SK-N-SH (cell line): ENCODE data around the gene SLC17A3. TPM values are rescaled to one million over a fixed set of nuclear protein-coding genes. Genes with fewer than 3 reads are reported as not detected.

Experiments used
- CTCF ChIA-PET: fragments of 300-600, 350-600 bp; formaldehyde crosslinking; extraction: SDS; loops from one replicate; lab custom pipeline; 2021; lab: Yijun Ruan, JAX
- POLR2A ChIA-PET: fragments of 350-600 bp; sonication (Branson Sonifier 250); formaldehyde crosslinking; extraction: SDS; loops from one replicate; lab custom pipeline; 2020; ENCODE audit warnings: antibody characterized with exemption, inconsistent platforms; lab: Yijun Ruan, JAX
- DNase-seq: peaks from one replicate; pipeline ENCODE4 v3.0.0; 2012
- H2AFZ ChIP-seq: fragments of 200-600 bp; sonication (generic); 2 replicates; pipeline ENCODE4 v1.8.1; 2016; ENCODE audit warnings: antibody characterized with exemption, mild to moderate bottlenecking, low read depth
- H3F3A ChIP-seq: fragments of 200-600 bp; sonication (generic); replicated peaks from 2 replicates; pipeline ENCODE3; 2016; ENCODE audit warnings: antibody characterized with exemption, mild to moderate bottlenecking; ENCODE audit not compliant: insufficient read depth
- H3K27ac ChIP-seq, 2 experiments: fragments of 200-500 bp in 1 of 2; fragments of 200-600 bp in 1 of 2; sonication (Bioruptor generic) in 1 of 2; sonication (generic), shearing (Covaris generic) in 1 of 2; 2 replicates each; pipeline versions ENCODE4 v1.5.1 to v1.6.1; 2014 to 2016; ENCODE audit warnings: low read depth in 2 of 2, inconsistent platforms in 1 of 2, low read length in 1 of 2, mild to moderate bottlenecking in 1 of 2, mixed read lengths in 1 of 2
- H3K27me3 ChIP-seq: fragments of 200-600 bp; sonication (generic), shearing (Covaris generic); 2 replicates; pipeline ENCODE4 v1.6.1; 2016; ENCODE audit warnings: mixed run types; ENCODE audit not compliant: insufficient read depth
- H3K36me3 ChIP-seq, 2 experiments: fragments of 200-500 bp in 1 of 2; fragments of 200-600 bp in 1 of 2; sonication (Bioruptor generic) in 1 of 2; sonication (generic) in 1 of 2; replicated peaks in 1 of 2; 2 replicates each; pipeline versions ENCODE3 to v1.5.1; 2014 to 2016; ENCODE audit warnings: low read length in 1 of 2, mild to moderate bottlenecking in 1 of 2; ENCODE audit not compliant: insufficient read depth in 2 of 2, control insufficient read depth in 1 of 2
- H3K4me1 ChIP-seq, 2 experiments: fragments of 200-500 bp in 1 of 2; fragments of 200-600 bp in 1 of 2; sonication (Bioruptor generic) in 1 of 2; sonication (generic), shearing (Covaris generic) in 1 of 2; 2 replicates each; pipeline versions ENCODE4 v1.5.1 to v1.6.1; 2014 to 2016; ENCODE audit warnings: low read depth in 1 of 2, low read length in 1 of 2, mixed run types in 1 of 2; ENCODE audit not compliant: insufficient read depth in 2 of 2, control insufficient read depth in 1 of 2
- H3K4me2 ChIP-seq: fragments of 200-600 bp; sonication (generic), shearing (Covaris generic); 2 replicates; pipeline ENCODE4 v1.6.1; 2017; ENCODE audit warnings: mixed run types
- H3K4me3 ChIP-seq, 2 experiments: fragments of 200-500 bp in 1 of 2; fragments of 200-600 bp in 1 of 2; sonication (Bioruptor generic) in 1 of 2; sonication (generic), shearing (Covaris generic) in 1 of 2; 2 replicates each; pipeline versions ENCODE4 v1.5.1 to v1.8.1; 2014 to 2016; ENCODE audit warnings: low read depth in 2 of 2, inconsistent platforms in 1 of 2, low read length in 1 of 2, mild to moderate bottlenecking in 1 of 2, mixed read lengths in 1 of 2, moderate library complexity in 1 of 2
- H3K79me2 ChIP-seq: fragments of 200-600 bp; sonication (generic); 2 replicates; pipeline ENCODE4 v1.8.1; 2017; ENCODE audit warnings: mild to moderate bottlenecking; ENCODE audit not compliant: insufficient read depth
- H3K9ac ChIP-seq: fragments of 200-600 bp; sonication (generic); 2 replicates; pipeline ENCODE4 v1.6.1; 2017; ENCODE audit warnings: mixed run types
- H3K9me2 ChIP-seq: fragments of 200-600 bp; sonication (generic); 2 replicates; pipeline ENCODE4 v1.6.1; 2017; ENCODE audit warnings: mixed run types
- H3K9me3 ChIP-seq: fragments of 200-600 bp; sonication (generic); 2 replicates; pipeline ENCODE4 v1.6.1; 2017; ENCODE audit warnings: mixed run types, mild to moderate bottlenecking, moderate library complexity
- H4K20me1 ChIP-seq: fragments of 200-600 bp; sonication (generic); 2 replicates; pipeline ENCODE4 v1.6.1; 2017; ENCODE audit warnings: mild to moderate bottlenecking, mixed run types; ENCODE audit not compliant: insufficient read depth
- ELF1 ChIP-seq: IDR thresholded peaks from 2 replicates; pipeline ENCODE4 v1.4.0; 2012
- FOSL2 ChIP-seq: IDR thresholded peaks from 2 replicates; pipeline ENCODE4 v1.4.0; 2012; ENCODE audit warnings: low read depth, mild to moderate bottlenecking, moderate library complexity, borderline replicate concordance
- FOXJ3 ChIP-seq: sonication (generic); formaldehyde crosslinking; IDR thresholded peaks from 2 replicates; pipeline ENCODE4 v1.5.1; 2020; ENCODE audit warnings: mild to moderate bottlenecking, missing genetic modification reagents
- MEF2A ChIP-seq: IDR thresholded peaks from 2 replicates; pipeline ENCODE4 v1.4.0; 2012; ENCODE audit warnings: low read depth, borderline replicate concordance
- NFIC ChIP-seq: IDR thresholded peaks from 2 replicates; pipeline ENCODE4 v1.4.0; 2012; ENCODE audit warnings: borderline replicate concordance
- PBX3 ChIP-seq: IDR thresholded peaks from 2 replicates; pipeline ENCODE4; 2012
- RAD21 ChIP-seq: IDR thresholded peaks from 2 replicates; pipeline ENCODE4 v1.6.1; 2012; ENCODE audit warnings: mild to moderate bottlenecking, low read length
- RXRA ChIP-seq: IDR thresholded peaks from 2 replicates; pipeline ENCODE4 v1.4.0; 2012; ENCODE audit warnings: low read depth, mild to moderate bottlenecking, borderline replicate concordance
- SMC3 ChIP-seq: IDR thresholded peaks from 2 replicates; pipeline ENCODE4 v1.6.1; 2012; ENCODE audit warnings: low read depth, low read length, improper control_type of control experiment
- TAF1 ChIP-seq: IDR thresholded peaks from 2 replicates; pipeline ENCODE4 v1.6.1; 2012; ENCODE audit warnings: low read depth, mild to moderate bottlenecking, low read length, moderate library complexity, borderline replicate concordance
- TEAD4 ChIP-seq: IDR thresholded peaks from 2 replicates; pipeline ENCODE4 v1.4.0; 2012; ENCODE audit warnings: mild to moderate bottlenecking, borderline replicate concordance; ENCODE audit not compliant: insufficient read depth
- USF2 ChIP-seq: fragments of 150-350 bp; IDR thresholded peaks from 2 replicates; pipeline ENCODE4 v1.6.1; 2017; ENCODE audit warnings: antibody characterized with exemption, low read length, low read depth, borderline replicate concordance
- WGBS: methylation state at CpG from one replicate; pipeline ENCODE4 v1.1.6; 2017; ENCODE audit warnings: low lambda C conversion rate; 5-methylcytosine and 5-hydroxymethylcytosine counted together
- polyA plus RNA-seq, 3 experiments: library from polyadenylated mRNA; depleted of rRNA; stranded (reverse); fragments of >200 nt; gene quantifications; 2 replicates each; pipeline ENCODE4 v1.2.3, GENCODE V29; 2012
- TF ChIP-seq, protein P1 (sequence below): IDR thresholded peaks from 2 replicates; pipeline ENCODE4 v1.4.0; 2012; ENCODE audit warnings: low read depth
- TF ChIP-seq, protein P2 (sequence below): fragments of 200-600 bp; sonication (generic); IDR thresholded peaks from 2 replicates; pipeline ENCODE4 v1.6.1; 2017; ENCODE audit warnings: antibody characterized with exemption, mild to moderate bottlenecking, moderate library complexity
- TF ChIP-seq, protein P3 (sequence below): IDR thresholded peaks from 2 replicates; pipeline ENCODE4 v1.4.0; 2012; ENCODE audit warnings: low read depth, borderline replicate concordance

SLC17A3 gene
- polyA plus RNA-seq, 1 of the 3 experiments (the other 2 are of a cell fraction): not detected

DNA sequence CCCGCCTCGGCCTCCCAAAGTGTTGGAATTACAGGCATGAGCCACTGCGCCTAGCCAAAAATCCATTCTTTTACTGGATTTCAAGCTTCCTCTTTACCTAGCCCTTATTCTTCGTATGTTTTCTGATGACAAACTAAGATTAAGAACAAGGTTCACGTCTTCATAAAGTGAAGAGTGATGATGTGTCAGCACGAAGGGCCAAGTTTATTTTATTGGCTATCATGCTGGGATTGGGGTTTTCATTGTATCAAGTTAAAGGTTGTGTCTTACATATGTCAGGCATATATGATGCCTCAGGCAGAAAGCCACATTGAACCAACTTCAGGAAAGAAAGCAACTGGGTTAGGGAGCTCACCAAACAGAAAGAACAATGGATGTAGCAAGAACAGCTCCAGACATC, 19.7 kb upstream of the SLC17A3 start:
- ChIA-PET CTCF (interaction anchor here (1.0 kb wide), 2 partner anchors 98 to 172 kb away, joined by 3 read pairs; no protein-coding TSS in a partner anchor), POLR2A (no interaction called here)
- Histone ChIP-seq H2AFZ (no peak overlapping the region), H3K36me3 (no peaks in the 10 kb centered on the region), H3K79me2 (no peaks in the 10 kb centered on the region), H3K9ac (no peak overlapping the region), H3K27ac (no peak overlapping the region), H4K20me1 (no peaks in the 10 kb centered on the region), H3K27me3 (no peaks in the 10 kb centered on the region), H3K9me2 (no peaks in the 10 kb centered on the region), H3K9me3 (no peaks in the 10 kb centered on the region), H3K4me3 (no peak overlapping the region), H3K4me2 (no peak overlapping the region), H3F3A (no peaks in the 10 kb centered on the region), H3K4me1 (no peaks in the 10 kb centered on the region)
- TF ChIP-seq TAF1: no peak
- 71% methylated on average over 6 of the region's 6 CpGs for WGBS
- DNase-seq: no peak

DNA sequence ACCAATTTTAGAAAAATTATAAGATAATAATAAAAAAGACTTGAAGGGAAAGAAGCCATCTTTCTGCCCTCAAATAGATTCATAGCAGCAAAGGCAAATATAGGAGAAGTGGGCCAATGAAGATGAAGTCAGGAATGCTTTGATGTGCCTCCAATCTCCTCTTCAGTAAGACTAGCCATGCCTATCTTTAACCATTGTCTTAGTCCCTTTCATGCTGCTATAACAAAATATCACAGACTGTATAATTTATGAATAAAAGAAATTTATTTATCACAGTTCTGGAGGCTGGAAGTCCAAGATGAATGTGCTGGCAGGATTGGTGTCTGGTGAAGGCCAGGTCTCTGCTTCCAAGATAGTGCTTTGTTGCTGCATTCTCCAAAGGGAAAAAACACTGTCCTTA, 18.8 kb upstream of the SLC17A3 start:
- Histone ChIP-seq H3K27me3 (no peaks in the 10 kb centered on the region), H3K79me2 (no peaks in the 10 kb centered on the region), H3K27ac (no peak overlapping the region), H3K9ac (no peak overlapping the region), H3K9me3 (no peaks in the 10 kb centered on the region), H3K9me2 (no peaks in the 10 kb centered on the region), H3K4me2 (no peak overlapping the region), H3K4me1 (no peaks in the 10 kb centered on the region), H3K4me3 (no peak overlapping the region), H3K36me3 (no peaks in the 10 kb centered on the region), H4K20me1 (no peaks in the 10 kb centered on the region), H3F3A (no peaks in the 10 kb centered on the region), H2AFZ (no peak overlapping the region)
- ChIA-PET CTCF (interaction anchor here (1.0 to 3.1 kb wide), 3 partner anchors 99 to 670 kb away, joined by 3 to 12 read pairs (median 3); no protein-coding TSS in a partner anchor), POLR2A (no interaction called here)
- no peak for TF ChIP-seq NFIC
- TF ChIP-seq PBX3: no peak
- no peak for TF ChIP-seq MEF2A
- no peak for TF ChIP-seq FOXJ3 (CRISPR knock-in tag)
- DNase-seq: no peak

- WGBS: 66% methylated on average over 5 of the region's 5 CpGs
- Histone ChIP-seq H2AFZ (no peak overlapping the region), H3K27me3 (no peaks in the 10 kb centered on the region), H3F3A (no peaks in the 10 kb centered on the region), H3K36me3 (no peaks in the 10 kb centered on the region), H3K4me3 (no peak overlapping the region; a peak in 1 of 4 replicates), H3K9ac (no peak overlapping the region), H3K4me1 (no peaks in the 10 kb centered on the region), H3K27ac (no peak overlapping the region), H3K9me3 (no peaks in the 10 kb centered on the region), H3K4me2 (no peak overlapping the region), H3K9me2 (no peaks in the 10 kb centered on the region), H4K20me1 (no peaks in the 10 kb centered on the region), H3K79me2 (no peaks in the 10 kb centered on the region)
- ChIA-PET CTCF (interaction anchor here (0.6 to 3.8 kb wide), 27 partner anchors 9 to 667 kb away, joined by 3 to 19 read pairs (median 3); partner anchors contain the start of gene SCGN), POLR2A (no interaction called here)
- peak; percentile 58 for DNase-seq
- TF ChIP-seq TAF1 (no peak), RAD21 (peak; percentile 95), NFIC (no peak), TEAD4 (no peak), ELF1 (no peak), SMC3 (peak; percentile 65), RXRA (no peak), USF2 (no peak), FOSL2 (no peak)
- TF ChIP-seq, protein P1, sequence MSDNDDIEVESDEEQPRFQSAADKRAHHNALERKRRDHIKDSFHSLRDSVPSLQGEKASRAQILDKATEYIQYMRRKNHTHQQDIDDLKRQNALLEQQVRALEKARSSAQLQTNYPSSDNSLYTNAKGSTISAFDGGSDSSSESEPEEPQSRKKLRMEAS: no peak
- TF ChIP-seq, protein P2, sequence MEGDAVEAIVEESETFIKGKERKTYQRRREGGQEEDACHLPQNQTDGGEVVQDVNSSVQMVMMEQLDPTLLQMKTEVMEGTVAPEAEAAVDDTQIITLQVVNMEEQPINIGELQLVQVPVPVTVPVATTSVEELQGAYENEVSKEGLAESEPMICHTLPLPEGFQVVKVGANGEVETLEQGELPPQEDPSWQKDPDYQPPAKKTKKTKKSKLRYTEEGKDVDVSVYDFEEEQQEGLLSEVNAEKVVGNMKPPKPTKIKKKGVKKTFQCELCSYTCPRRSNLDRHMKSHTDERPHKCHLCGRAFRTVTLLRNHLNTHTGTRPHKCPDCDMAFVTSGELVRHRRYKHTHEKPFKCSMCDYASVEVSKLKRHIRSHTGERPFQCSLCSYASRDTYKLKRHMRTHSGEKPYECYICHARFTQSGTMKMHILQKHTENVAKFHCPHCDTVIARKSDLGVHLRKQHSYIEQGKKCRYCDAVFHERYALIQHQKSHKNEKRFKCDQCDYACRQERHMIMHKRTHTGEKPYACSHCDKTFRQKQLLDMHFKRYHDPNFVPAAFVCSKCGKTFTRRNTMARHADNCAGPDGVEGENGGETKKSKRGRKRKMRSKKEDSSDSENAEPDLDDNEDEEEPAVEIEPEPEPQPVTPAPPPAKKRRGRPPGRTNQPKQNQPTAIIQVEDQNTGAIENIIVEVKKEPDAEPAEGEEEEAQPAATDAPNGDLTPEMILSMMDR: peak; percentile 57
- TF ChIP-seq, protein P3, sequence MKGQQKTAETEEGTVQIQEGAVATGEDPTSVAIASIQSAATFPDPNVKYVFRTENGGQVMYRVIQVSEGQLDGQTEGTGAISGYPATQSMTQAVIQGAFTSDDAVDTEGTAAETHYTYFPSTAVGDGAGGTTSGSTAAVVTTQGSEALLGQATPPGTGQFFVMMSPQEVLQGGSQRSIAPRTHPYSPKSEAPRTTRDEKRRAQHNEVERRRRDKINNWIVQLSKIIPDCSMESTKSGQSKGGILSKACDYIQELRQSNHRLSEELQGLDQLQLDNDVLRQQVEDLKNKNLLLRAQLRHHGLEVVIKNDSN: no peak
Observed at GRCh38 chr6:25889877-25890853, 16.1 kb upstream of the SLC17A3 start.
